ENCODE measurements around the gene SLFN12L.
A peak's percentile ranks its signal among the peaks of the same experiment; 100 is the strongest.
"Not testable (repeated sequence)": the region's sequence is repeated elsewhere in the genome, so short reads cannot be mapped to it uniquely, and the experiment has no call there.

The SLFN12L gene

GRCh38 chr17:35537601-35538141, at the start of gene SLFN12L:
SLFN12L (minus strand) TSS chr17:35537678; CDS start chr17:35522364, 15,314 bp downstream.
- DNase-seq (ENCODE audit: low read depth), result no peak

GRCh38 chr17:35586569-35587073, 49.1 kb upstream of the SLFN12L start:
- no peak for DNase-seq (ENCODE audit: low read depth)

GRCh38 chr17:35584061-35584460, 46.6 kb upstream of the SLFN12L start:
- no peak for DNase-seq (ENCODE audit: low read depth)

GRCh38 chr17:35578929-35579432, 41.5 kb upstream of the SLFN12L start:
- no peak for DNase-seq (ENCODE audit: low read depth)

GRCh38 chr17:35578197-35578928, 40.9 kb upstream of the SLFN12L start, which contains the start of gene PEX12:
PEX12 (minus strand) TSS chr17:35578571; CDS start chr17:35578021, 550 bp downstream.
- peak; percentile 83 for DNase-seq (ENCODE audit: low read depth)

GRCh38 chr17:35577830-35578196, 40.3 kb upstream of the SLFN12L start:
- no peak for DNase-seq (ENCODE audit: low read depth)

- no peak for DNase-seq (ENCODE audit: low read depth)
These were observed 38.3 kb upstream of the SLFN12L start for GRCh38 chr17:35575759-35576158.

GRCh38 chr17:35569405-35569804, 31.9 kb upstream of the SLFN12L start:
- no peak for DNase-seq (ENCODE audit: low read depth)

GRCh38 chr17:35568561-35568960, 31.1 kb upstream of the SLFN12L start:
- DNase-seq (ENCODE audit: low read depth), result no peak

GRCh38 chr17:35566968-35567367, 29.5 kb upstream of the SLFN12L start:
- DNase-seq (ENCODE audit: low read depth), result no peak

- DNase-seq (ENCODE audit: low read depth), result not testable (repeated sequence)
These were observed 25.7 kb upstream of the SLFN12L start for GRCh38 chr17:35563181-35563580.

GRCh38 chr17:35560703-35561102, 23.2 kb upstream of the SLFN12L start, which contains the start of gene SLFN14:
SLFN14 (minus strand) TSS chr17:35560819; CDS start chr17:35558062, 2,757 bp downstream.
- DNase-seq (ENCODE audit: low read depth), result no peak

GRCh38 chr17:35559495-35560210, 22.2 kb upstream of the SLFN12L start:
- no peak for DNase-seq (ENCODE audit: low read depth)

- no peak for DNase-seq (ENCODE audit: low read depth)
These were observed 19.9 kb upstream of the SLFN12L start for GRCh38 chr17:35557353-35557752.

GRCh38 chr17:35555691-35556090, 18.2 kb upstream of the SLFN12L start:
- DNase-seq (ENCODE audit: low read depth), result no peak

GRCh38 chr17:35554668-35555067, 17.2 kb upstream of the SLFN12L start:
- DNase-seq (ENCODE audit: low read depth), result no peak

GRCh38 chr17:35553310-35553709, 15.8 kb upstream of the SLFN12L start:
- no peak for DNase-seq (ENCODE audit: low read depth)

- DNase-seq (ENCODE audit: low read depth), result no peak
These were observed 11.5 kb upstream of the SLFN12L start for GRCh38 chr17:35548978-35549377.

- no peak for DNase-seq (ENCODE audit: low read depth)
These were observed 10.8 kb upstream of the SLFN12L start for GRCh38 chr17:35548208-35548810.

GRCh38 chr17:35546487-35546886, 9.0 kb upstream of the SLFN12L start:
- no peak for DNase-seq (ENCODE audit: low read depth)

- no peak for DNase-seq (ENCODE audit: low read depth)
These were observed 7.7 kb upstream of the SLFN12L start for GRCh38 chr17:35545150-35545549.

GRCh38 chr17:35543856-35544255, 6.4 kb upstream of the SLFN12L start:
- no peak for DNase-seq (ENCODE audit: low read depth)

All from fibroblast of the conjunctiva (primary cell).